NCI-H748 treated with DMSO at 0.1 percent for 48 hours (cell line): ENCODE results near the gene HMGB3.
"Not testable (repeated sequence)": the region's sequence is repeated elsewhere in the genome, so short reads cannot be mapped to it uniquely, and the experiment has no call there.

ENCODE experiments used
- DNase-seq: peaks from one replicate; lab custom pipeline; 2025; lab: John Stamatoyannopoulos, UW

Gene HMGB3

GRCh38 chrX:150977411-150978162 lies 5.5 kb upstream of the HMGB3 start:
- DNase-seq: no peak

- no peak for DNase-seq
Measured at GRCh38 chrX:150980186-150980585, 2.9 kb upstream of the HMGB3 start.

- DNase-seq: no peak
Measured at GRCh38 chrX:150980711-150981110, 2.4 kb upstream of the HMGB3 start.

GRCh38 chrX:150982235-150982787 lies 824 bp upstream of the HMGB3 start:
- no peak for DNase-seq

- no peak for DNase-seq
Measured at GRCh38 chrX:150983521-150984168, 510 bp downstream of the HMGB3 start.

- DNase-seq: no peak
Measured at GRCh38 chrX:150984169-150984824, 1.2 kb downstream of the HMGB3 start.

- not testable (repeated sequence) for DNase-seq
Measured at GRCh38 chrX:150987687-150988086, 4.6 kb downstream of the HMGB3 start.

GRCh38 chrX:150989420-150989819 lies 6.3 kb downstream of the HMGB3 start:
- DNase-seq: no peak

- no peak for DNase-seq
Measured at GRCh38 chrX:150990910-150991309, 7.8 kb downstream of the HMGB3 start.

GRCh38 chrX:151000861-151001331 lies 17.8 kb downstream of the HMGB3 start:
- DNase-seq: no peak

- DNase-seq: no peak
Measured at GRCh38 chrX:151004085-151004484, 20.9 kb downstream of the HMGB3 start.

- DNase-seq: no peak
Measured at GRCh38 chrX:151006410-151007109, 23.4 kb downstream of the HMGB3 start.

GRCh38 chrX:151009582-151009981 lies 26.4 kb downstream of the HMGB3 start:
- DNase-seq: no peak

GRCh38 chrX:151013164-151013743 lies 30.1 kb downstream of the HMGB3 start:
- DNase-seq: no peak

- no peak for DNase-seq
Measured at GRCh38 chrX:151015684-151016083, 32.5 kb downstream of the HMGB3 start.

GRCh38 chrX:151019856-151020255 lies 36.7 kb downstream of the HMGB3 start:
- DNase-seq: no peak

GRCh38 chrX:151030845-151031244 lies 47.7 kb downstream of the HMGB3 start:
- no peak for DNase-seq

- no peak for DNase-seq
Measured at GRCh38 chrX:151031391-151031975, 48.3 kb downstream of the HMGB3 start.

- no peak for DNase-seq
Measured at GRCh38 chrX:151039351-151039750, 56.2 kb downstream of the HMGB3 start.
